ENCODE measurements around the gene AFMID. TPM values are rescaled to one million over a fixed set of nuclear protein-coding genes. Genes with fewer than 3 reads are reported as not detected.

AFMID gene
- total RNA-seq, 1 experiment from 2014 or later, result 30.8 TPM

- H3K27me3 Mint-ChIP-seq (ENCODE audit: unreplicated experiment), result peaks cover 26% of the 10 kb centered on the region
- H3K36me3 Mint-ChIP-seq (ENCODE audit: insufficient read depth, unreplicated experiment), result no peaks in the 10 kb centered on the region
- H3K27ac Mint-ChIP-seq (ENCODE audit: unreplicated experiment), result no peak overlapping the region
- TF ChIP-seq, protein P1, sequence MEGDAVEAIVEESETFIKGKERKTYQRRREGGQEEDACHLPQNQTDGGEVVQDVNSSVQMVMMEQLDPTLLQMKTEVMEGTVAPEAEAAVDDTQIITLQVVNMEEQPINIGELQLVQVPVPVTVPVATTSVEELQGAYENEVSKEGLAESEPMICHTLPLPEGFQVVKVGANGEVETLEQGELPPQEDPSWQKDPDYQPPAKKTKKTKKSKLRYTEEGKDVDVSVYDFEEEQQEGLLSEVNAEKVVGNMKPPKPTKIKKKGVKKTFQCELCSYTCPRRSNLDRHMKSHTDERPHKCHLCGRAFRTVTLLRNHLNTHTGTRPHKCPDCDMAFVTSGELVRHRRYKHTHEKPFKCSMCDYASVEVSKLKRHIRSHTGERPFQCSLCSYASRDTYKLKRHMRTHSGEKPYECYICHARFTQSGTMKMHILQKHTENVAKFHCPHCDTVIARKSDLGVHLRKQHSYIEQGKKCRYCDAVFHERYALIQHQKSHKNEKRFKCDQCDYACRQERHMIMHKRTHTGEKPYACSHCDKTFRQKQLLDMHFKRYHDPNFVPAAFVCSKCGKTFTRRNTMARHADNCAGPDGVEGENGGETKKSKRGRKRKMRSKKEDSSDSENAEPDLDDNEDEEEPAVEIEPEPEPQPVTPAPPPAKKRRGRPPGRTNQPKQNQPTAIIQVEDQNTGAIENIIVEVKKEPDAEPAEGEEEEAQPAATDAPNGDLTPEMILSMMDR (IDR thresholded peaks at IDR 0.05; ENCODE audit: unreplicated experiment), result no peak
- intact Hi-C loops (cut with micrococcal nuclease; ENCODE audit: unreplicated experiment), result no loop called here
- H3K9me3 Mint-ChIP-seq (ENCODE audit: low read depth, unreplicated experiment), result no peaks in the 10 kb centered on the region
- H3K4me3 Mint-ChIP-seq (ENCODE audit: low read depth, unreplicated experiment), result no peak overlapping the region
- DNase-seq, result no peak
- no peaks in the 10 kb centered on the region for H3K4me1 Mint-ChIP-seq (ENCODE audit: low read depth, unreplicated experiment)
- CTCF ChIA-PET, result interaction anchor here (0.6 kb wide), 1 partner anchor 16 kb away, joined by 3 read pairs; no protein-coding TSS in a partner anchor
- BruUV-seq (replicated peaks), result no TSS peak
These were observed 49.4 kb downstream of the AFMID start for GRCh38 chr17:78236362-78237127.

- no peak overlapping the region for H3K4me3 Mint-ChIP-seq (ENCODE audit: low read depth, unreplicated experiment)
- H3K36me3 Mint-ChIP-seq (ENCODE audit: insufficient read depth, unreplicated experiment), result no peaks in the 10 kb centered on the region
- no peaks in the 10 kb centered on the region for H3K4me1 Mint-ChIP-seq (ENCODE audit: low read depth, unreplicated experiment)
- H3K27me3 Mint-ChIP-seq (ENCODE audit: unreplicated experiment), result peaks cover 21% of the 10 kb centered on the region
- H3K9me3 Mint-ChIP-seq (ENCODE audit: low read depth, unreplicated experiment), result no peaks in the 10 kb centered on the region
- no peak for DNase-seq
- no TSS peak for BruUV-seq (replicated peaks)
- no peak overlapping the region for H3K27ac Mint-ChIP-seq (ENCODE audit: unreplicated experiment)
- intact Hi-C loops (cut with micrococcal nuclease; ENCODE audit: unreplicated experiment), result no loop called here
- TF ChIP-seq, protein P1 (IDR thresholded peaks at IDR 0.05; ENCODE audit: unreplicated experiment), result no peak
- CTCF ChIA-PET, result interaction anchor here (0.6 kb wide), 1 partner anchor 15 kb away, joined by 3 read pairs; no protein-coding TSS in a partner anchor
These were observed 50.3 kb downstream of the AFMID start for GRCh38 chr17:78237401-78238012.

GRCh38 chr17:78238823-78239488 lies 51.8 kb downstream of the AFMID start:
- CTCF ChIA-PET, result interaction anchor here (0.6 kb wide), 2 partner anchors 32 to 155 kb away, joined by 3 to 8 read pairs; no protein-coding TSS in a partner anchor
- BruUV-seq (replicated peaks), result no TSS peak
- TF ChIP-seq, protein P1 (IDR thresholded peaks at IDR 0.05; ENCODE audit: unreplicated experiment), result no peak

DNA sequence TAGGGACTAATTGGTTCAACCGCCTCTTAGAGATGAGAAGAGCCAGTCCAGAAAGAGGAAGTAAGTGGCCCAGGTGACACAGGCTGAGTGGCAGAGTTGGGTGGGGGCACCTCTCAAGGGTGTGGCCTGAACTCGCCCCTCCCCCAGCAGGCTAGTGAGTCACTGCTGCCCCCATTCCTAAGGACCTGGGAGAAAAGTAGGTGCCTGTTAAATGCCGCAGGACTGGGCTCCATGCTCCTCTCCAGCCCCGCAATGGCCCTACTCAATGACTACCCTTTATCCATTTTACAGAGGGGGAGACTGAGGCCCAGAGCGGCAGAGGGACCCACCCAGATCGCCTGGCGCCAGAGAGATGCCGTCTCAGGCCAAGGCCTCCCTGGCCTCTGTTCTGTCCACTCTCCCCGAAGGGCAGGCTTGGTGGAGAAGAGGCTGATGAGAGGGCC lies 52.3 kb downstream of the AFMID start:
- Mint-ChIP-seq H3K27me3 (ENCODE audit: unreplicated experiment) (peaks cover 14% of the 10 kb centered on the region), H3K36me3 (ENCODE audit: insufficient read depth, unreplicated experiment) (no peaks in the 10 kb centered on the region), H3K27ac (ENCODE audit: unreplicated experiment) (no peak overlapping the region), H3K4me1 (ENCODE audit: low read depth, unreplicated experiment) (no peaks in the 10 kb centered on the region), H3K4me3 (ENCODE audit: low read depth, unreplicated experiment) (no peak overlapping the region), H3K9me3 (ENCODE audit: low read depth, unreplicated experiment) (no peaks in the 10 kb centered on the region)
- intact Hi-C loops (cut with micrococcal nuclease; ENCODE audit: unreplicated experiment), result no loop called here
- BruUV-seq (replicated peaks), result no TSS peak
- TF ChIP-seq, protein P1 (IDR thresholded peaks at IDR 0.05; ENCODE audit: unreplicated experiment), result no peak
- DNase-seq, result no peak
- CTCF ChIA-PET, result interaction anchor here (0.6 kb wide), 1 partner anchor 33 kb away, joined by 8 read pairs; no protein-coding TSS in a partner anchor

More at GRCh38 chr17:78238823-78239488, 51.8 kb downstream of the AFMID start:
- no peaks in the 10 kb centered on the region for H3K4me1 Mint-ChIP-seq (ENCODE audit: low read depth, unreplicated experiment)
- intact Hi-C loops (cut with micrococcal nuclease; ENCODE audit: unreplicated experiment), result no loop called here
- H3K36me3 Mint-ChIP-seq (ENCODE audit: insufficient read depth, unreplicated experiment), result no peaks in the 10 kb centered on the region
- DNase-seq, result no peak
- H3K27me3 Mint-ChIP-seq (ENCODE audit: unreplicated experiment), result peaks cover 14% of the 10 kb centered on the region
- no peaks in the 10 kb centered on the region for H3K9me3 Mint-ChIP-seq (ENCODE audit: low read depth, unreplicated experiment)
- no peak overlapping the region for H3K4me3 Mint-ChIP-seq (ENCODE audit: low read depth, unreplicated experiment)
- no peak overlapping the region for H3K27ac Mint-ChIP-seq (ENCODE audit: unreplicated experiment)

Data from Calu3 (cell line).